Body of pancreas (tissue), 4 donors: ENCODE measurements around the gene ESM1. TPM values are rescaled to one million over a fixed set of nuclear protein-coding genes. Genes with fewer than 3 reads are reported as not detected.

Experiments
- ATAC-seq: fragments of 150-250 bp; one replicate; pipeline ENCODE4 v1.9.1; 2016
- DNase-seq, 4 donors: peaks; one replicate each; pipeline ENCODE4 v3.0.0-alpha.2; 2019
- H3K27ac ChIP-seq, 4 donors: fragments of 200-600 bp; sonication (generic); 1 replicate in 3 of 4; 2 replicates in 1 of 4; pipeline versions ENCODE4 v1.5.1 to v1.6.1; 2016 to 2019; ENCODE audit warnings: mild to moderate bottlenecking in 1 of 4, mixed read lengths in 1 of 4, moderate library complexity in 1 of 4
- H3K27me3 ChIP-seq, 2 donors: fragments of 200-600 bp; sonication (generic); one replicate each; pipeline ENCODE4 v1.6.0; 2016; ENCODE audit warnings: mild to moderate bottlenecking in 1 of 2
- H3K36me3 ChIP-seq, 2 donors: fragments of 200-600 bp; sonication (generic); replicated peaks in 1 of 2; 2 replicates each; pipeline ENCODE4 v1.5.1; 2016; ENCODE audit warnings: low read depth in 2 of 2; ENCODE audit not compliant: insufficient read depth in 1 of 2
- H3K4me1 ChIP-seq: fragments of 200-600 bp; sonication (generic); one replicate; pipeline ENCODE4 v1.6.0; 2016
- H3K4me3 ChIP-seq, 2 donors: fragments of 200-600 bp; sonication (generic); 1 replicate in 1 of 2; 2 replicates in 1 of 2; pipeline ENCODE4 v1.5.1; 2016 to 2019
- H3K9me3 ChIP-seq, 3 donors: fragments of 200-600 bp; sonication (generic); 1 replicate in 2 of 3; 2 replicates in 1 of 3; pipeline ENCODE4 v1.5.1; 2016
- POLR2A ChIP-seq, 3 donors: fragments of 450-650 bp; IDR thresholded peaks; one replicate each; pipeline ENCODE4 v1.6.1; 2016; ENCODE audit warnings: antibody characterized with exemption in 3 of 3, mild to moderate bottlenecking in 2 of 3
- WGBS, 2 donors: methylation state at CpG; one replicate each; pipeline ENCODE4 v1.1.5; 2017; 5-methylcytosine and 5-hydroxymethylcytosine counted together
- intact Hi-C: fragments of 100-400 bp; cut with DNase I; formaldehyde crosslinking; loops from one replicate; pipeline ENCODE4 v1.15.1; 2023
- total RNA-seq, 2 donors: library from RNA; depleted of rRNA; stranded (reverse); fragments of >200 nt; gene quantifications; one replicate each; pipeline ENCODE4 v1.1.0, GENCODE V29; 2016
- TF ChIP-seq, protein P1 (sequence below), 7 experiments: fragments of 450-650 bp in 4 of 7; fragments of 200-600 bp in 3 of 7; sonication (generic) in 3 of 7; IDR thresholded peaks; one replicate each; pipeline ENCODE4 v1.5.1; 2016 to 2019; ENCODE audit warnings: antibody characterized with exemption in 7 of 7

The ESM1 gene
- total RNA-seq, 2 donors from 2014 or later = 0.52 TPM; not detected in 1

- 70 to 77% methylated on average over 3 of the region's 3 CpGs for WGBS, 2 donors
- TF ChIP-seq, protein P1, sequence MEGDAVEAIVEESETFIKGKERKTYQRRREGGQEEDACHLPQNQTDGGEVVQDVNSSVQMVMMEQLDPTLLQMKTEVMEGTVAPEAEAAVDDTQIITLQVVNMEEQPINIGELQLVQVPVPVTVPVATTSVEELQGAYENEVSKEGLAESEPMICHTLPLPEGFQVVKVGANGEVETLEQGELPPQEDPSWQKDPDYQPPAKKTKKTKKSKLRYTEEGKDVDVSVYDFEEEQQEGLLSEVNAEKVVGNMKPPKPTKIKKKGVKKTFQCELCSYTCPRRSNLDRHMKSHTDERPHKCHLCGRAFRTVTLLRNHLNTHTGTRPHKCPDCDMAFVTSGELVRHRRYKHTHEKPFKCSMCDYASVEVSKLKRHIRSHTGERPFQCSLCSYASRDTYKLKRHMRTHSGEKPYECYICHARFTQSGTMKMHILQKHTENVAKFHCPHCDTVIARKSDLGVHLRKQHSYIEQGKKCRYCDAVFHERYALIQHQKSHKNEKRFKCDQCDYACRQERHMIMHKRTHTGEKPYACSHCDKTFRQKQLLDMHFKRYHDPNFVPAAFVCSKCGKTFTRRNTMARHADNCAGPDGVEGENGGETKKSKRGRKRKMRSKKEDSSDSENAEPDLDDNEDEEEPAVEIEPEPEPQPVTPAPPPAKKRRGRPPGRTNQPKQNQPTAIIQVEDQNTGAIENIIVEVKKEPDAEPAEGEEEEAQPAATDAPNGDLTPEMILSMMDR (IDR thresholded peaks at IDR 0.05) = no peak
- no peak for TF ChIP-seq POLR2A (IDR thresholded peaks at IDR 0.05)
- Histone ChIP-seq H3K27me3 (no peaks in the 10 kb centered on the region), H3K27ac (no peak overlapping the region), H3K4me3 (no peak overlapping the region), H3K36me3 (no peaks in the 10 kb centered on the region), H3K9me3 (no peaks in the 10 kb centered on the region), H3K4me1 (no peaks in the 10 kb centered on the region)
- no peak for DNase-seq
- intact Hi-C loops = no loop called here
- no peak for ATAC-seq
These were observed 9.8 kb upstream of the ESM1 start for GRCh38 chr5:54995168-54995567.

DNA sequence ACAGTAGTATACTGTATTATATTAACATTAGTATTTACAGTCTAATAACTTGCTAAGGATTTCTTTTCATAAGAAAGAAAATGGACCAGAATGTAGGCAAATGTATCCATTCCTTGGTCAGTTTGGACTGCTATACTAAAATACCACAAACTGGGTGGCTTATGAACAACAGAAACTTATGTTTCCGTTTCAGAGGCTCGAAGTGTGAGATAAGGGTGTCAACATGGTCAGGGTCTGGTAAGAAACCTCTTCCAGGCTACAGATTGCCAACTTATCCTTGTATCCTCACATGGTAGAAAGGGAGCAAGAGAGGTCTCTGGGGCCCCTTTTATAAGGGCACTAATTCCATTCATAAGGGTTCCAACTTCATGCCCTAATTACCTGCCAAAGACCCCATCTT is 9.2 kb upstream of the ESM1 start:
- TF ChIP-seq POLR2A (IDR thresholded peaks at IDR 0.05) = no peak
- TF ChIP-seq, protein P1 (IDR thresholded peaks at IDR 0.05) = no peak
- WGBS, 2 donors = 42 to 63% methylated on average over 2 of the region's 2 CpGs
- H3K27me3 ChIP-seq = no peaks in the 10 kb centered on the region
- intact Hi-C loops = no loop called here
- H3K4me1 ChIP-seq = no peaks in the 10 kb centered on the region
- no peak overlapping the region for H3K27ac ChIP-seq
- H3K9me3 ChIP-seq = no peaks in the 10 kb centered on the region
- no peak for DNase-seq
- ATAC-seq = no peak
- no peak overlapping the region for H3K4me3 ChIP-seq
- H3K36me3 ChIP-seq = no peaks in the 10 kb centered on the region

DNA sequence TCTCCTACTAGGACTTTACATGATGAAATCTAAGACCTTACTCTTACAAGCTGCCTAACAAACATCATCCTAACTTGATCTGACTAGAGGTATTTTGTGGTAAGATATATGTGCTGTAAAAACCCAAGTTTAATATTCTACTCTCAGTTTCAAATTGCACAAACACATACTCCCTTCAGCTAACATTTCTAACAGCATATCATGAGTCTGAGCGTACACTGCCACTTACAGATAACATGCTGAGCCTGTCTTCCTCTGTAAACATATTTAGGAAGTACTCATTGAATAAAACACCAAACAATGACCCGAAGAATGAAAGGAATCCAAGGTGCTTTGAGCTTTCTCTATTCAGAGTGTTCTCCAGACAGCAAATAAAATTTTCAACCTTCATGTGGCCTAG is 7.9 kb upstream of the ESM1 start:
- ATAC-seq (no peak), DNase-seq (no peak)
- no peaks in the 10 kb centered on the region for H3K9me3 ChIP-seq

GRCh38 chr5:54991416-54991815 is 6.0 kb upstream of the ESM1 start:
- 34 to 43% methylated on average over 3 of the region's 3 CpGs for WGBS, 2 donors
- Histone ChIP-seq H3K4me1 (no peaks in the 10 kb centered on the region), H3K9me3 (no peaks in the 10 kb centered on the region), H3K27me3 (no peaks in the 10 kb centered on the region), H3K4me3 (no peak overlapping the region), H3K27ac (no peak overlapping the region), H3K36me3 (no peaks in the 10 kb centered on the region)
- ATAC-seq = no peak
- intact Hi-C loops = no loop called here
- no peak for DNase-seq
- TF ChIP-seq, protein P1 (IDR thresholded peaks at IDR 0.05) = no peak
- TF ChIP-seq POLR2A (IDR thresholded peaks at IDR 0.05) = no peak

More for the DNA sequence above, 7.9 kb upstream of the ESM1 start:
- no peaks in the 10 kb centered on the region for H3K36me3 ChIP-seq
- no peaks in the 10 kb centered on the region for H3K27me3 ChIP-seq
- H3K27ac ChIP-seq = no peak overlapping the region
- intact Hi-C loops = no loop called here
- H3K4me1 ChIP-seq = no peaks in the 10 kb centered on the region
- TF ChIP-seq POLR2A (IDR thresholded peaks at IDR 0.05) = no peak
- TF ChIP-seq, protein P1 (IDR thresholded peaks at IDR 0.05) = no peak
- H3K4me3 ChIP-seq = no peak overlapping the region
- WGBS, 2 donors = 30 to 34% methylated on average over 2 of the region's 2 CpGs

DNA sequence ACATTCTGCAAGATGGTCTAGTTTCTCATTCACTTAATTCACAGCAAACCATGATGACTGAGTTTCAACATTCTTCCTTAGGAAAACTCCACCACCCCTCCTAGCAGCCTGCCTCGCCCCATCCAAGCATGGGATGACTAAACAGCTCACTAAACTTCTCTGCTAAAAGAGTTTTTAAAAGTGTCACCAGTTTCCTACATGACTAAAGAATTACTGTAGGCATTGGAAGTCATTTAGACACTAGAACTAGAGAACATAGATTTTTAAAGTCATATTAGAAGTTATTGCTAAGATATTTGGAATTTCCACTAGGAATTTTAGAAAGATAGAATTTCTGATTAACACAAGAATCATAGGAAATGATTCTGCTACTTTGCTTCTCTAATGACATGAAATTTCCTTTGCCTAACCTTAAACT is 5.5 kb upstream of the ESM1 start:
- Histone ChIP-seq H3K4me1 (no peaks in the 10 kb centered on the region), H3K36me3 (no peaks in the 10 kb centered on the region), H3K4me3 (no peak overlapping the region), H3K27ac (no peak overlapping the region), H3K9me3 (no peaks in the 10 kb centered on the region), H3K27me3 (no peaks in the 10 kb centered on the region)
- intact Hi-C loops = no loop called here
- no peak for TF ChIP-seq POLR2A (IDR thresholded peaks at IDR 0.05)
- TF ChIP-seq, protein P1 (IDR thresholded peaks at IDR 0.05) = no peak
- 50 to 57% methylated on average over 1 of the region's 1 CpG for WGBS, 2 donors
- DNase-seq = no peak
- ATAC-seq = no peak
